ENCODE measurements around the gene ZBTB26.

The ZBTB26 gene

GRCh38 chr9:122931226-122932121, at the start of gene ZBTB26:
Gene ZBTB26 (minus strand): TSS chr9:122931512. CDS start chr9:122919934, 11,578 bp downstream.
- TF ChIP-seq, protein P1, sequence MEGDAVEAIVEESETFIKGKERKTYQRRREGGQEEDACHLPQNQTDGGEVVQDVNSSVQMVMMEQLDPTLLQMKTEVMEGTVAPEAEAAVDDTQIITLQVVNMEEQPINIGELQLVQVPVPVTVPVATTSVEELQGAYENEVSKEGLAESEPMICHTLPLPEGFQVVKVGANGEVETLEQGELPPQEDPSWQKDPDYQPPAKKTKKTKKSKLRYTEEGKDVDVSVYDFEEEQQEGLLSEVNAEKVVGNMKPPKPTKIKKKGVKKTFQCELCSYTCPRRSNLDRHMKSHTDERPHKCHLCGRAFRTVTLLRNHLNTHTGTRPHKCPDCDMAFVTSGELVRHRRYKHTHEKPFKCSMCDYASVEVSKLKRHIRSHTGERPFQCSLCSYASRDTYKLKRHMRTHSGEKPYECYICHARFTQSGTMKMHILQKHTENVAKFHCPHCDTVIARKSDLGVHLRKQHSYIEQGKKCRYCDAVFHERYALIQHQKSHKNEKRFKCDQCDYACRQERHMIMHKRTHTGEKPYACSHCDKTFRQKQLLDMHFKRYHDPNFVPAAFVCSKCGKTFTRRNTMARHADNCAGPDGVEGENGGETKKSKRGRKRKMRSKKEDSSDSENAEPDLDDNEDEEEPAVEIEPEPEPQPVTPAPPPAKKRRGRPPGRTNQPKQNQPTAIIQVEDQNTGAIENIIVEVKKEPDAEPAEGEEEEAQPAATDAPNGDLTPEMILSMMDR (conservative IDR thresholded peaks at IDR 0.05; ENCODE audit: low read depth, low read length), result no peak
- DNase-seq (ENCODE audit: low read depth), result peak; percentile 92
- H3K4me3 ChIP-seq (ENCODE audit: low read depth, low read length), result peak within 1 kb of the TSS; percentile 82

GRCh38 chr9:122978601-122979000, 47.3 kb upstream of the ZBTB26 start:
- no peak for DNase-seq (ENCODE audit: low read depth)
- TF ChIP-seq, protein P1 (conservative IDR thresholded peaks at IDR 0.05; ENCODE audit: low read depth, low read length), result no peak
- no peak overlapping the region for H3K4me3 ChIP-seq (ENCODE audit: low read depth, low read length)

GRCh38 chr9:122975196-122975595, 43.9 kb upstream of the ZBTB26 start:
- TF ChIP-seq, protein P1 (conservative IDR thresholded peaks at IDR 0.05; ENCODE audit: low read depth, low read length), result no peak

GRCh38 chr9:122961139-122961538, 29.8 kb upstream of the ZBTB26 start:
- DNase-seq (ENCODE audit: low read depth), result no peak
- TF ChIP-seq, protein P1 (conservative IDR thresholded peaks at IDR 0.05; ENCODE audit: low read depth, low read length), result no peak
- no peak overlapping the region for H3K4me3 ChIP-seq (ENCODE audit: low read depth, low read length)

More at GRCh38 chr9:122975196-122975595, 43.9 kb upstream of the ZBTB26 start:
- H3K4me3 ChIP-seq (ENCODE audit: low read depth, low read length), result no peak overlapping the region
- no peak for DNase-seq (ENCODE audit: low read depth)

DNA sequence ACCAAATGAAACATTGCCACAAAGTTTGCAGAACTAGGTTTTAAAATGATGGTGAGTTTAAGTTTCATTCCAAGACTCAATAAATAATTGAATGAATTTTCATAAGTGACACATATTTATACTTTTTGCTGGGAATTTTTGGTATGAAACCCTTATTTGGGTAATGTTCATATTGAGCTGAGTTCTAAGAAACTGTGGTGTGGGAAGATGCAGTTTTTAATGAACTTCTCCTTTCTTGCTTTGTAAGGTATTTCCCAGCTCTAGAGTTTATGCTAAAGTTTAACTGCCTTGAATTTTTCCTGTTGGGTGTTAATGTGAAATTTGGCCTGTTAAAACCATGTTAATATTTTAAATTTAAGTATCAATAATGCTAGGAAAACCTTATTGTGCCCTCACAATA, 24.6 kb upstream of the ZBTB26 start:
- H3K4me3 ChIP-seq (ENCODE audit: low read depth, low read length), result no peak overlapping the region
- TF ChIP-seq, protein P1 (conservative IDR thresholded peaks at IDR 0.05; ENCODE audit: low read depth, low read length), result no peak
- DNase-seq (ENCODE audit: low read depth), result no peak

DNA sequence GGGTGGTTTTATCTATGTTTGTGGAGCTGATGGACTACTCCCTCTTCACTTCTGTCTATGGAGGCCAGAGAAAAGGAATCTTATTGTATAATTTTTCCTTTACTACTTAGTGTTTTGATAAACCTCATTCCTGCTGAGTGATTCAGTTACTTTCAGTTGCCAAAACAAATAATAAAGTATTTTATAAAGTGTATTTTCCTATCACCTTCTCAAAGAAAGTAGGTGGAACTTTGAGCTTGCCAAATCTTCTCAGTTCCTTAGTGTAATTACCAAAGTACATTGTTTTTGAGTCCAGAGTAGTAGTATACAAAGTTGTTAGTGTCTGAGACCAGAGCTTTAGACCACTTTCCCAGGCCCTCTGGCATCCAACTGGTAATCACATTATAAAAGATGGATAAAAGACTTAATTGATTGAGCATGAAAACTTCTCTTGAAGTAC, 23.0 kb upstream of the ZBTB26 start:
- H3K4me3 ChIP-seq (ENCODE audit: low read depth, low read length), result no peak overlapping the region
- TF ChIP-seq, protein P1 (conservative IDR thresholded peaks at IDR 0.05; ENCODE audit: low read depth, low read length), result no peak
- DNase-seq (ENCODE audit: low read depth), result peak; percentile 74
